ENCODE measurements around the gene SUSD4.

GRCh38 chr1:223304931-223305330 is 59.0 kb downstream of the SUSD4 start:
- TF ChIP-seq CTCF (conservative IDR thresholded peaks at IDR 0.05 in 1 of 2, IDR thresholded peaks at IDR 0.05 in 1 of 2; ENCODE audit: extremely low read depth in 1 of 2, insufficient read depth in 1 of 2, low read depth in 1 of 2, low read length in 2 of 2) (no peak), EZH2 (IDR thresholded peaks at IDR 0.05; ENCODE audit: borderline replicate concordance, low read length) (no peak)
